H1 (cell line): ENCODE results near the gene SKIDA1. TPM values are rescaled to one million over a fixed set of nuclear protein-coding genes. Genes with fewer than 3 reads are reported as not detected.

Experiments used
- CTCF ChIA-PET: fragments of 300-600 bp; sonication (Branson Sonifier 250); formaldehyde crosslinking; loops from one replicate; lab custom pipeline; 2021; ENCODE audit not compliant: partially characterized antibody; lab: Charles Lee
- POLR2A ChIA-PET: fragments of 300-600 bp; sonication (Branson Sonifier 250); formaldehyde crosslinking; loops from one replicate; lab custom pipeline; 2021; ENCODE audit warnings: inconsistent platforms; ENCODE audit not compliant: partially characterized antibody; lab: Charles Lee
- DNase-seq, 2 experiments: peaks; one replicate each; pipeline versions ENCODE4 v3.0.0 to v3.0.0-alpha.2; 2010 to 2022; ENCODE audit warnings: low spot score in 2 of 2, low read depth in 1 of 2, mixed read lengths in 1 of 2
- FAIRE-seq: peaks from 2 replicates; lab custom pipeline; 2011; peaks lifted over from hg19 to GRCh38; lab: Jason Lieb, UNC
- H2AFZ ChIP-seq: 2 replicates; pipeline ENCODE4 v1.8.1; 2012; ENCODE audit warnings: low read length, inconsistent platforms
- H2AK5ac ChIP-seq: 2 replicates; pipeline ENCODE4 v1.6.1; 2013; ENCODE audit warnings: low read depth, low read length
- H2BK120ac ChIP-seq: replicated peaks from 2 replicates; pipeline ENCODE3; 2013; ENCODE audit warnings: low read depth, low read length, inconsistent platforms
- H2BK12ac ChIP-seq: 2 replicates; pipeline ENCODE4 v1.6.1; 2013; ENCODE audit warnings: low read depth, low read length
- H2BK15ac ChIP-seq: 2 replicates; pipeline ENCODE4 v1.6.1; 2013; ENCODE audit warnings: low read length
- H2BK20ac ChIP-seq: 2 replicates; pipeline ENCODE4 v1.6.1; 2013; ENCODE audit warnings: low read length
- H2BK5ac ChIP-seq: 2 replicates; pipeline ENCODE4 v1.6.1; 2013; ENCODE audit warnings: low read depth, low read length
- H3K14ac ChIP-seq: 2 replicates; pipeline ENCODE4 v1.6.1; 2013; ENCODE audit warnings: inconsistent platforms; ENCODE audit not compliant: insufficient read length
- H3K18ac ChIP-seq: 2 replicates; pipeline ENCODE4 v1.6.1; 2013; ENCODE audit warnings: low read length; ENCODE audit errors: extremely low read depth
- H3K23ac ChIP-seq: 2 replicates; pipeline ENCODE4 v1.6.1; 2013; ENCODE audit warnings: inconsistent platforms; ENCODE audit not compliant: insufficient read length
- H3K23me2 ChIP-seq: 2 replicates; pipeline ENCODE4 v1.6.1; 2013; ENCODE audit warnings: low read depth, low read length
- H3K27ac ChIP-seq: 2 replicates; pipeline ENCODE4 v1.6.1; 2011; ENCODE audit warnings: low read depth, low read length, inconsistent platforms
- H3K27me3 ChIP-seq, 4 experiments: replicated peaks in 1 of 4; 1 replicate in 1 of 4; 2 replicates in 3 of 4; pipeline versions ENCODE4 v1.6.1 to v1.8.1; 2011 to 2013; ENCODE audit warnings: low read length in 3 of 4, mild to moderate bottlenecking in 3 of 4, inconsistent platforms in 2 of 4, mixed read lengths in 2 of 4, moderate library complexity in 1 of 4; ENCODE audit not compliant: control insufficient read depth in 3 of 4, insufficient read depth in 3 of 4; ENCODE audit errors: extremely low read depth in 1 of 4
- H3K36me3 ChIP-seq, 4 experiments: 2 replicates each; pipeline versions ENCODE4 v1.6.1 to v1.8.1; 2011 to 2013; ENCODE audit warnings: mild to moderate bottlenecking in 4 of 4, low read length in 3 of 4, moderate library complexity in 2 of 4, control low read depth in 1 of 4, inconsistent platforms in 1 of 4; ENCODE audit not compliant: insufficient read depth in 4 of 4, control insufficient read depth in 2 of 4
- H3K4ac ChIP-seq: replicated peaks from 2 replicates; pipeline ENCODE3; 2013; ENCODE audit warnings: low read length, low read depth, mixed read lengths, inconsistent platforms; ENCODE audit not compliant: insufficient read length
- H3K4me1 ChIP-seq, 4 experiments: replicated peaks in 1 of 4; 1 replicate in 1 of 4; 2 replicates in 3 of 4; pipeline versions ENCODE4 v1.6.1 to v1.8.1; 2011 to 2013; ENCODE audit warnings: low read length in 3 of 4, inconsistent platforms in 2 of 4, mixed read lengths in 1 of 4; ENCODE audit not compliant: insufficient read depth in 4 of 4, control insufficient read depth in 3 of 4
- H3K4me2 ChIP-seq, 2 experiments: 2 replicates each; pipeline versions ENCODE4 v1.6.1 to v1.8.1; 2011 to 2013; ENCODE audit warnings: low read depth in 2 of 2, low read length in 2 of 2, control low read depth in 1 of 2, inconsistent platforms in 1 of 2, mild to moderate bottlenecking in 1 of 2; ENCODE audit not compliant: insufficient read depth in 1 of 2
- H3K4me3 ChIP-seq, 4 experiments: fragments of 200-600, 300-600 bp in 1 of 4; sonication (generic), shearing (Covaris generic), sonication (Bioruptor Twin) in 1 of 4; 2 replicates each; pipeline versions ENCODE4 v1.5.1 to v1.8.1; 2011 to 2016; ENCODE audit warnings: low read length in 4 of 4, low read depth in 3 of 4, control low read depth in 2 of 4, inconsistent platforms in 2 of 4, mild to moderate bottlenecking in 2 of 4, mixed read lengths in 1 of 4, moderate library complexity in 1 of 4; ENCODE audit not compliant: insufficient read depth in 2 of 4; ENCODE audit errors: extremely low read depth in 1 of 4
- H3K56ac ChIP-seq: replicated peaks from 2 replicates; pipeline ENCODE3; 2013; ENCODE audit warnings: low read depth, mild to moderate bottlenecking, mixed read lengths, low read length, inconsistent platforms; ENCODE audit not compliant: insufficient read length
- H3K79me1 ChIP-seq: 2 replicates; pipeline ENCODE4 v1.6.1; 2013; ENCODE audit warnings: low read depth, low read length, control low read depth
- H3K79me2 ChIP-seq, 2 experiments: 2 replicates each; pipeline versions ENCODE4 v1.6.1 to v1.8.1; 2012 to 2013; ENCODE audit warnings: low read length in 2 of 2, mild to moderate bottlenecking in 2 of 2, inconsistent platforms in 1 of 2; ENCODE audit not compliant: insufficient read depth in 2 of 2, control insufficient read depth in 1 of 2
- H3K9ac ChIP-seq, 4 experiments: replicated peaks in 1 of 4; 1 replicate in 1 of 4; 2 replicates in 3 of 4; pipeline versions ENCODE4 v1.6.1 to v1.8.1; 2011 to 2013; ENCODE audit warnings: low read depth in 3 of 4, low read length in 3 of 4, control low read depth in 2 of 4, mild to moderate bottlenecking in 2 of 4, moderate library complexity in 2 of 4, inconsistent platforms in 1 of 4; ENCODE audit errors: extremely low read depth in 1 of 4
- H3K9me3 ChIP-seq, 2 experiments: 2 replicates each; pipeline versions ENCODE4 v1.6.1 to v1.8.1; 2012 to 2013; ENCODE audit warnings: mild to moderate bottlenecking in 2 of 2, moderate library complexity in 2 of 2, control low read depth in 1 of 2, inconsistent platforms in 1 of 2, low read depth in 1 of 2, low read length in 1 of 2, mixed read lengths in 1 of 2; ENCODE audit not compliant: insufficient read depth in 2 of 2
- H4K20me1 ChIP-seq, 2 experiments: replicated peaks in 1 of 2; 2 replicates each; pipeline versions ENCODE3 to v1.8.1; 2011 to 2013; ENCODE audit warnings: inconsistent platforms in 2 of 2, low read length in 2 of 2, mild to moderate bottlenecking in 1 of 2; ENCODE audit not compliant: insufficient read depth in 2 of 2, control insufficient read depth in 1 of 2
- H4K5ac ChIP-seq: 2 replicates; pipeline ENCODE4 v1.6.1; 2013; ENCODE audit warnings: low read length, low read depth, mixed read lengths, inconsistent platforms; ENCODE audit not compliant: insufficient read length
- H4K8ac ChIP-seq: 2 replicates; pipeline ENCODE4 v1.8.0; 2013; ENCODE audit warnings: mild to moderate bottlenecking, moderate library complexity, low read length, inconsistent platforms; ENCODE audit not compliant: insufficient read depth; ENCODE audit errors: extremely low read depth
- H4K91ac ChIP-seq: replicated peaks from 2 replicates; pipeline ENCODE3; 2013; ENCODE audit warnings: low read length, mixed read lengths, inconsistent platforms; ENCODE audit not compliant: insufficient read length
- CBX5 ChIP-seq: fragments of 300-800, 300-1000 bp; sonication (generic); IDR thresholded peaks from 2 replicates; pipeline ENCODE4 v1.7.1; 2016; ENCODE audit warnings: antibody characterized with exemption, low read length, low read depth
- EZH2 ChIP-seq: fragments of 200-600 bp; sonication (generic); IDR thresholded peaks from 2 replicates; pipeline ENCODE4 v1.7.1; 2012; ENCODE audit warnings: low read depth, mild to moderate bottlenecking, moderate library complexity, low read length, inconsistent platforms; ENCODE audit not compliant: severe bottlenecking
- HDAC6 ChIP-seq: IDR thresholded peaks from one replicate; pipeline ENCODE4 v1.7.1; 2012; ENCODE audit warnings: low read depth, mild to moderate bottlenecking, inconsistent platforms, low read length, moderate library complexity
- NANOG ChIP-seq: IDR thresholded peaks from 2 replicates; pipeline ENCODE4 v1.6.1; 2011; ENCODE audit warnings: low read length, low read depth, mild to moderate bottlenecking, inconsistent platforms; ENCODE audit not compliant: insufficient read depth, poor library complexity, severe bottlenecking
- SIRT6 ChIP-seq: IDR thresholded peaks from one replicate; pipeline ENCODE4 v1.7.1; 2012; ENCODE audit warnings: low read length, inconsistent platforms
- SP2 ChIP-seq: IDR thresholded peaks from 2 replicates; pipeline ENCODE4 v1.6.1; 2012; ENCODE audit warnings: mild to moderate bottlenecking, low read length, inconsistent platforms
- TEAD4 ChIP-seq: IDR thresholded peaks from 2 replicates; pipeline ENCODE4 v1.6.1; 2012; ENCODE audit warnings: low read depth, low read length, inconsistent platforms, mixed read lengths
- YY1 ChIP-seq: IDR thresholded peaks from 2 replicates; pipeline ENCODE4 v1.6.1; 2011; ENCODE audit warnings: low read depth, mild to moderate bottlenecking, low read length
- WGBS, 2 experiments: shearing (Covaris generic) in 1 of 2; methylation state at CpG; one replicate each; pipeline versions ENCODE4 v1.1.6 to v1.1.7; 2013 to 2015; ENCODE audit warnings: low lambda C conversion rate in 2 of 2, mixed read lengths in 2 of 2, inconsistent platforms in 1 of 2, low coverage in 1 of 2, missing lambda C conversion rate in 1 of 2; ENCODE audit not compliant: insufficient replicate concordance in 2 of 2, insufficient coverage in 1 of 2, insufficient read length in 1 of 2; ENCODE audit errors: extremely low coverage in 1 of 2, missing lambda C conversion rate in 1 of 2; 5-methylcytosine and 5-hydroxymethylcytosine counted together
- polyA plus RNA-seq, 7 experiments: library from polyadenylated mRNA; depleted of rRNA in 3 of 7; stranded (reverse) in 5 of 7; unstranded in 2 of 7; fragments of >200 nt in 5 of 7; fragments of 200-250 nt in 2 of 7; gene quantifications; 1 replicate in 5 of 7; 2 replicates in 1 of 7; 4 replicates in 1 of 7; pipeline versions ENCODE4 v1.2.1 to v1.2.3, GENCODE V29; 2011 to 2013; ENCODE audit warnings: missing spikeins in 2 of 7, mixed read lengths in 2 of 7
- total RNA-seq: library from RNA; stranded (reverse); fragmentation: NEBNext Ultra II Directional; extraction: Animal tissue kit (Norgen Biotek cat#: 25700); gene quantifications from 2 replicates; pipeline ENCODE4 v1.2.1, GENCODE V29; 2021
- TF ChIP-seq, protein P1 (sequence below): IDR thresholded peaks from 2 replicates; pipeline ENCODE4 v1.6.1; 2012; ENCODE audit warnings: low read length, inconsistent platforms
- TF ChIP-seq, protein P2 (sequence below), 3 experiments: IDR thresholded peaks; 1 replicate in 2 of 3; 2 replicates in 1 of 3; pipeline versions ENCODE4 v1.5.1 to v1.6.1; 2011; ENCODE audit warnings: low read length in 3 of 3, mild to moderate bottlenecking in 3 of 3, inconsistent platforms in 2 of 3, low read depth in 1 of 3, moderate library complexity in 1 of 3; ENCODE audit not compliant: insufficient read depth in 1 of 3; ENCODE audit errors: control extremely low read depth in 1 of 3

Gene SKIDA1
- total and polyA plus RNA-seq, 2 of the 8 experiments (the other 6 are each of a cell fraction or from before 2014, with no cell fraction given), result 1.5 to 8.0 TPM

- Histone ChIP-seq H2AFZ (no peak overlapping the region), H3K18ac (no peak overlapping the region), H4K20me1 (peaks cover 0 to 6% of the 10 kb centered on the region in 2 experiments), H2BK15ac (no peak overlapping the region), H3K23ac (no peak overlapping the region), H3K36me3 (peaks cover 19 to 66% (median 31%) of the 10 kb centered on the region in 4 experiments), H3K9ac (no peak overlapping the region), H3K27me3 (no peaks in the 10 kb centered on the region), H4K91ac (no peak overlapping the region), H2BK120ac (no peak overlapping the region), H4K5ac (no peak overlapping the region), H2BK5ac (no peak overlapping the region), H2BK20ac (no peak overlapping the region), H2BK12ac (no peak overlapping the region), H4K8ac (no peak overlapping the region; the same call in 1 of the 2 replicates), H3K4ac (no peak overlapping the region), H3K56ac (no peak overlapping the region), H3K27ac (no peak overlapping the region), H3K23me2 (no peaks in the 10 kb centered on the region), H3K9me3 (no peaks in the 10 kb centered on the region), H3K79me2 (peaks cover 5 to 87% of the 10 kb centered on the region in 2 experiments; a peak in 3 of 4 replicates), H2AK5ac (no peak overlapping the region), H3K4me3 (no peak overlapping the region), H3K14ac (no peak overlapping the region), H3K4me1 (no peaks in the 10 kb centered on the region), H3K79me1 (peaks cover 3% of the 10 kb centered on the region), H3K4me2 (no peak overlapping the region)
- DNase-seq (no peak), FAIRE-seq (no peak)
- WGBS, 2 experiments, result 95% methylated on average over 5 of the region's 6 CpGs; no CpG with 5 or more reads in 1 of the 2 experiments
- POLR2A ChIA-PET, result no interaction called here
- CTCF ChIA-PET, result interaction anchor here (1.0 to 1.2 kb wide), 2 partner anchors 7 to 51 kb away, joined by 3 to 6 read pairs; no protein-coding TSS in a partner anchor
- TF ChIP-seq, protein P1, sequence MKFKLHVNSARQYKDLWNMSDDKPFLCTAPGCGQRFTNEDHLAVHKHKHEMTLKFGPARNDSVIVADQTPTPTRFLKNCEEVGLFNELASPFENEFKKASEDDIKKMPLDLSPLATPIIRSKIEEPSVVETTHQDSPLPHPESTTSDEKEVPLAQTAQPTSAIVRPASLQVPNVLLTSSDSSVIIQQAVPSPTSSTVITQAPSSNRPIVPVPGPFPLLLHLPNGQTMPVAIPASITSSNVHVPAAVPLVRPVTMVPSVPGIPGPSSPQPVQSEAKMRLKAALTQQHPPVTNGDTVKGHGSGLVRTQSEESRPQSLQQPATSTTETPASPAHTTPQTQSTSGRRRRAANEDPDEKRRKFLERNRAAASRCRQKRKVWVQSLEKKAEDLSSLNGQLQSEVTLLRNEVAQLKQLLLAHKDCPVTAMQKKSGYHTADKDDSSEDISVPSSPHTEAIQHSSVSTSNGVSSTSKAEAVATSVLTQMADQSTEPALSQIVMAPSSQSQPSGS, result no peak
- TF ChIP-seq CBX5 (no peak), NANOG (no peak), SIRT6 (no peak), TEAD4 (no peak), YY1 (no peak), EZH2 (no peak), HDAC6 (no peak), SP2 (no peak)
- TF ChIP-seq, protein P2, sequence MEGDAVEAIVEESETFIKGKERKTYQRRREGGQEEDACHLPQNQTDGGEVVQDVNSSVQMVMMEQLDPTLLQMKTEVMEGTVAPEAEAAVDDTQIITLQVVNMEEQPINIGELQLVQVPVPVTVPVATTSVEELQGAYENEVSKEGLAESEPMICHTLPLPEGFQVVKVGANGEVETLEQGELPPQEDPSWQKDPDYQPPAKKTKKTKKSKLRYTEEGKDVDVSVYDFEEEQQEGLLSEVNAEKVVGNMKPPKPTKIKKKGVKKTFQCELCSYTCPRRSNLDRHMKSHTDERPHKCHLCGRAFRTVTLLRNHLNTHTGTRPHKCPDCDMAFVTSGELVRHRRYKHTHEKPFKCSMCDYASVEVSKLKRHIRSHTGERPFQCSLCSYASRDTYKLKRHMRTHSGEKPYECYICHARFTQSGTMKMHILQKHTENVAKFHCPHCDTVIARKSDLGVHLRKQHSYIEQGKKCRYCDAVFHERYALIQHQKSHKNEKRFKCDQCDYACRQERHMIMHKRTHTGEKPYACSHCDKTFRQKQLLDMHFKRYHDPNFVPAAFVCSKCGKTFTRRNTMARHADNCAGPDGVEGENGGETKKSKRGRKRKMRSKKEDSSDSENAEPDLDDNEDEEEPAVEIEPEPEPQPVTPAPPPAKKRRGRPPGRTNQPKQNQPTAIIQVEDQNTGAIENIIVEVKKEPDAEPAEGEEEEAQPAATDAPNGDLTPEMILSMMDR (IDR thresholded peaks at IDR 0.05; ENCODE audit: control extremely low read depth in 1 of 3, insufficient read depth in 1 of 3, low read depth in 1 of 3, low read length in 3 of 3), result no peak
Observed at GRCh38 chr10:21547246-21547645, 21.8 kb upstream of the SKIDA1 start.
